Common myeloid progenitor, CD34-positive (primary cell): ENCODE data around the gene ASXL2.

Source experiments
- CTCF ChIA-PET: fragments of 350-600 bp; sonication (Branson Sonifier 250); formaldehyde crosslinking; loops from one replicate; lab custom pipeline; 2021; ENCODE audit warnings: antibody characterized with exemption; lab: Charles Lee
- POLR2A ChIA-PET: fragments of 350-600 bp; sonication (Branson Sonifier 250); formaldehyde crosslinking; loops from one replicate; lab custom pipeline; 2021; ENCODE audit warnings: antibody characterized with exemption; lab: Charles Lee
- DNase-seq, 3 donors: peaks; one replicate each; pipeline versions ENCODE4 v3.0.0 to v3.0.0-alpha.2; 2013
- H3K27ac ChIP-seq, 2 experiments: 1 replicate in 1 of 2; 2 replicates in 1 of 2; pipeline ENCODE4 v1.7.0; 2013; ENCODE audit warnings: inconsistent platforms in 2 of 2, low read length in 2 of 2, mild to moderate bottlenecking in 2 of 2, low read depth in 1 of 2, moderate library complexity in 1 of 2; ENCODE audit not compliant: severe bottlenecking in 2 of 2, insufficient read depth in 1 of 2, poor library complexity in 1 of 2
- H3K27me3 ChIP-seq, 5 experiments: replicated peaks in 2 of 5; 1 replicate in 3 of 5; 2 replicates in 2 of 5; pipeline versions ENCODE4 v1.6.1 to v1.7.0; 2013; ENCODE audit warnings: low read length in 4 of 5, mild to moderate bottlenecking in 2 of 5, moderate library complexity in 2 of 5, inconsistent platforms in 1 of 5; ENCODE audit not compliant: insufficient read depth in 5 of 5, control insufficient read depth in 4 of 5
- H3K36me3 ChIP-seq, 4 experiments: 1 replicate in 2 of 4; 2 replicates in 2 of 4; pipeline versions ENCODE4 v1.6.1 to v1.7.0; 2013; ENCODE audit warnings: low read length in 3 of 4, control low read depth in 1 of 4, mild to moderate bottlenecking in 1 of 4; ENCODE audit not compliant: control insufficient read depth in 4 of 4, insufficient read depth in 4 of 4
- H3K4me1 ChIP-seq, 4 experiments: 1 replicate in 3 of 4; 2 replicates in 1 of 4; pipeline versions ENCODE4 v1.6.1 to v1.7.1; 2013; ENCODE audit warnings: low read length in 3 of 4, mild to moderate bottlenecking in 3 of 4, control low read depth in 1 of 4, inconsistent platforms in 1 of 4, moderate library complexity in 1 of 4; ENCODE audit not compliant: control insufficient read depth in 4 of 4, insufficient read depth in 4 of 4; ENCODE audit errors: control extremely low read depth in 1 of 4
- H3K4me3 ChIP-seq, 7 experiments: 1 replicate in 4 of 7; 2 replicates in 3 of 7; pipeline versions ENCODE4 v1.5.1 to v1.7.0; 2013; ENCODE audit warnings: mild to moderate bottlenecking in 7 of 7, low read length in 6 of 7, moderate library complexity in 6 of 7, inconsistent platforms in 2 of 7, low read depth in 2 of 7, control low read depth in 1 of 7; ENCODE audit not compliant: insufficient read depth in 4 of 7, control insufficient read depth in 1 of 7; ENCODE audit errors: extremely low read depth in 1 of 7
- H3K9me3 ChIP-seq, 5 experiments: 1 replicate in 4 of 5; 2 replicates in 1 of 5; pipeline versions ENCODE4 v1.6.1 to v1.7.1; 2013; ENCODE audit warnings: low read length in 4 of 5, mild to moderate bottlenecking in 2 of 5, inconsistent platforms in 1 of 5, low read depth in 1 of 5, moderate library complexity in 1 of 5; ENCODE audit not compliant: control insufficient read depth in 4 of 5, insufficient read depth in 2 of 5; ENCODE audit errors: control extremely low read depth in 1 of 5
- WGBS: methylation state at CpG from one replicate; pipeline ENCODE4 v1.1.5; 2013; ENCODE audit not compliant: insufficient coverage; 5-methylcytosine and 5-hydroxymethylcytosine counted together

The ASXL2 gene

GRCh38 chr2:25894135-25894830 is 16.0 kb upstream of the ASXL2 start:
- no peaks in the 10 kb centered on the region for H3K9me3 ChIP-seq
- H3K27ac ChIP-seq = no peak overlapping the region
- ChIA-PET POLR2A (no interaction called here), CTCF (interaction anchor here (0.6 kb wide), 1 partner anchor 58 kb away, joined by 4 read pairs; no protein-coding TSS in a partner anchor)
- DNase-seq = no peak
- H3K4me1 ChIP-seq = peaks cover 0 to 2% (median 0%) of the 10 kb centered on the region in 4 experiments
- H3K27me3 ChIP-seq = no peaks in the 10 kb centered on the region
- WGBS = 86% methylated on average over 6 of the region's 8 CpGs
- no peak overlapping the region for H3K4me3 ChIP-seq
- H3K36me3 ChIP-seq = no peaks in the 10 kb centered on the region

GRCh38 chr2:25891672-25892071 is 13.4 kb upstream of the ASXL2 start:
- no peaks in the 10 kb centered on the region for H3K9me3 ChIP-seq
- no peak overlapping the region for H3K4me3 ChIP-seq
- CTCF ChIA-PET = interaction anchor here (1.2 to 1.4 kb wide), 2 partner anchors 41 to 64 kb away, joined by 3 read pairs; no protein-coding TSS in a partner anchor
- H3K36me3 ChIP-seq = no peaks in the 10 kb centered on the region
- no peak for DNase-seq
- WGBS = 96% methylated on average over 4 of the region's 5 CpGs
- H3K27me3 ChIP-seq = no peaks in the 10 kb centered on the region
- POLR2A ChIA-PET = no interaction called here
- H3K27ac ChIP-seq = no peak overlapping the region
- peaks cover 0 to 2% (median 0%) of the 10 kb centered on the region in 4 experiments for H3K4me1 ChIP-seq

GRCh38 chr2:25887624-25888242 is 9.4 kb upstream of the ASXL2 start:
- POLR2A ChIA-PET = no interaction called here
- Histone ChIP-seq H3K4me1 (peaks cover 0 to 3% (median 0%) of the 10 kb centered on the region in 4 experiments), H3K4me3 (no peak overlapping the region), H3K27me3 (no peaks in the 10 kb centered on the region), H3K9me3 (no peaks in the 10 kb centered on the region), H3K27ac (no peak overlapping the region), H3K36me3 (no peaks in the 10 kb centered on the region)
- WGBS = 95% methylated on average over 4 of the region's 5 CpGs
- DNase-seq = no peak
- CTCF ChIA-PET = no interaction called here

- no peaks in the 10 kb centered on the region for H3K36me3 ChIP-seq
- ChIA-PET POLR2A (no interaction called here), CTCF (no interaction called here)
- no peaks in the 10 kb centered on the region for H3K27me3 ChIP-seq
- peaks cover 0 to 3% (median 0%) of the 10 kb centered on the region in 4 experiments for H3K4me1 ChIP-seq
- no peaks in the 10 kb centered on the region for H3K9me3 ChIP-seq
- no peak for DNase-seq
- H3K4me3 ChIP-seq = no peak overlapping the region
- no peak overlapping the region for H3K27ac ChIP-seq
- 100% methylated on average over 2 of the region's 2 CpGs for WGBS
These were observed 7.6 kb upstream of the ASXL2 start for GRCh38 chr2:25885933-25886332.

- no peaks in the 10 kb centered on the region for H3K36me3 ChIP-seq
- H3K27me3 ChIP-seq = no peaks in the 10 kb centered on the region
- CTCF ChIA-PET = no interaction called here
- POLR2A ChIA-PET = no interaction called here
- peaks cover 5 to 12% (median 8%) of the 10 kb centered on the region in 4 experiments for H3K4me1 ChIP-seq
- peak in 1 of 3 donors; percentile 25 for DNase-seq
- no peaks in the 10 kb centered on the region for H3K9me3 ChIP-seq
- no peak overlapping the region for H3K27ac ChIP-seq
- 90% methylated on average over 2 of the region's 4 CpGs for WGBS
- no peak overlapping the region for H3K4me3 ChIP-seq
These were observed 3.5 kb upstream of the ASXL2 start for GRCh38 chr2:25881764-25882163.

GRCh38 chr2:25879133-25879730 is 945 bp upstream of the ASXL2 start:
- CTCF ChIA-PET = interaction anchor here (0.9 to 3.2 kb wide), 6 partner anchors 11 to 72 kb away, joined by 3 to 21 read pairs (median 4); no protein-coding TSS in a partner anchor
- no peak for DNase-seq

More at GRCh38 chr2:25879133-25879730, 945 bp upstream of the ASXL2 start:
- Histone ChIP-seq H3K4me1 (peaks cover 9 to 26% (median 17%) of the 10 kb centered on the region in 4 experiments), H3K4me3 (peak overlapping the region in 4 of 7 experiments; percentile 63 to 95 (median 86)), H3K27me3 (no peaks in the 10 kb centered on the region), H3K36me3 (peaks cover 0 to 9% (median 1%) of the 10 kb centered on the region in 4 experiments), H3K9me3 (no peaks in the 10 kb centered on the region), H3K27ac (peak overlapping the region in 1 of 2 experiments; percentile 61)
- WGBS = 97% methylated on average over 3 of the region's 5 CpGs
- POLR2A ChIA-PET = interaction anchor here (1.4 to 1.5 kb wide), 2 partner anchors 37 to 57 kb away, joined by 3 read pairs; no protein-coding TSS in a partner anchor
